SIG-M5 (cell line): ENCODE data around the gene ROR1.

Experiments used
- DNase-seq: peaks from one replicate; lab custom pipeline; 2025; lab: John Stamatoyannopoulos, UW

The ROR1 gene

DNA sequence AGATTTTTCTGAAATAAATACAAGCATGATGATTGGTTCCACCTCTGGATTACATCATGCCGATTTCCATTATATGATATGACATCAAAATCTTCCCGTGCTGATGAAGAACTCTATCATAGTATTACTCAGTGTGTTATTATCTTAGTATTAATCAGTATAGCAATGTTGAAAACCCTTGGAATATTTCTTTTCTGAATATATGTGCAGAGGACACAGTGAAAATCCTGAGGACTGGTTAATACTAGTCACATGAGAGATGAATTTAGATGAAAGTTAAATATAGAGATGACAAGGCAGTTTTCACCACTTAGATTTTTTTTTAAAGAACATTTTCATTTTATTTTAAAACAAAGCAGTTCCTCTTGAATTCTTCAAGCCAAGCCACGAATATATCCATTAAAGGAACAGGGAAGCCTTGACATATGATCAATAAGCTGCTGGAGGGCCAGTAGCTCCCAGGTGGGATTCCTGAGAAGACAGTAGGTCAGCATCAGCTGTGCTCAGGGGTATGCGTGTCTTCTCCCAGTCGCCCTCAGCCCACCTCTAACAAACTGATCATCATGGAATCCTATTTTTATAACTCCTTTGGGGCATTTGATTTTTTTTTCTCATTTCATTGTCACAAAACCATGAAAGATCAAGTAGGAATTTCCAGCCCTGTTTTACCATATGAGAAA lies 373.4 kb downstream of the ROR1 start:
- no peak for DNase-seq

DNA sequence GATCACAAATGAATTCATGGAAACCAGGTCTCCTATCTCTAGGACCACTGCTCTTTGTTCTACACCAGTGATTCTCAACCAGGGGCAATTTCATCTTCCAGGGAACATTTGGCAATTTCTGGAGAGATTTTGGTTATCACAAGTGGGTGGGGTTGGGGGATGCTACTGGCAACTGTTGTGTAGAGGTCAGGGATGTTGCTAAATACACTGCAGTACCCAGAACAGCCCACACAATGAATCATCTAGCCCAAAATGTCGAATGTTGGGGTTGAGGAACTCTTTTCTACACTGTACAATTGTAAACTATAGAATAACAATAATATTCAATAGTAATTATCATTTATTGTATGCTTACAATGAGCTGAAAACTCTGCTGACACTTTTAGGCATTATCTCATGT lies 373.9 kb downstream of the ROR1 start:
- no peak for DNase-seq

DNA sequence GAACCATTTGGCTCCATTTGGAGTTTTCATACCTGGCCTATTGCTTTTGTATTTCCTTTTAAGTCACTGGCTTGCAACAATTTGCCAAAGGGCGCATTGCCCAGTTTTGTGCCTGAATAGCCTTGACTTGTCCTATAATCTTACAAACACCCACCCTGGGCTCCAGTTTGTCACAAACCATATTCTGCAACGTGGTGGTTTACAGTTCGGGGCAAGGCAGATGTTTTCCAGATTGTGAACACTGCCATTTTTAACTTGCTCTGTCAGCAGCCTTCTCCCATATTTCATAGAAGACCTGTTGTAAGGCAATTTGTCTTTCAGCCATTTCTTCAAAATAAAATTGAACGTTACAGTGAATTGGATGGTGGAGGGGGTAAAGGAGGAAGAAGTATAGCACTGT lies 376.4 kb downstream of the ROR1 start:
- DNase-seq: no peak

DNA sequence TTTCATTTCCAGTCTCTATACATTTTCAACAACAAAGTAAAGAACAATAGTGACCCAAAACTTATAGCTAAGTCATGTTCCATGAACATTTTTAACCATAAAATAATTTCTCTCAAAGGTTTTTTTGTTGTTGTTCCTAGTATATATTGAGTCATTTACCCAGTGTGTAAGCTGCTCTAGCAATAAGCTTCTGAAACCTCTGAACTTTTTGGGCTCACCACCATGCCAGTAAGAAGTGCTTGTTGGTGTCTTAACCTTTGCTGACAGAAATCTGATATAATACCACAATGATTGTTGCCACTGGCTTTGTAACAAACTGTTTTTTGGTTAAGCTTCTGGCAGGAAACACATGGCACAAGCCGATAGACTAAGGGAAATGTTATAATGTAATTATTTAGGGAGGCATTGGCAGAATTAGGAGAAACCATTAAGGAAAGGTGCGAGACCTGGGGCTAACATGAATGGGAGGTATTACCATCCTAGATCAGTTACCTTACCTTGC lies 377.0 kb downstream of the ROR1 start:
- DNase-seq: no peak

DNA sequence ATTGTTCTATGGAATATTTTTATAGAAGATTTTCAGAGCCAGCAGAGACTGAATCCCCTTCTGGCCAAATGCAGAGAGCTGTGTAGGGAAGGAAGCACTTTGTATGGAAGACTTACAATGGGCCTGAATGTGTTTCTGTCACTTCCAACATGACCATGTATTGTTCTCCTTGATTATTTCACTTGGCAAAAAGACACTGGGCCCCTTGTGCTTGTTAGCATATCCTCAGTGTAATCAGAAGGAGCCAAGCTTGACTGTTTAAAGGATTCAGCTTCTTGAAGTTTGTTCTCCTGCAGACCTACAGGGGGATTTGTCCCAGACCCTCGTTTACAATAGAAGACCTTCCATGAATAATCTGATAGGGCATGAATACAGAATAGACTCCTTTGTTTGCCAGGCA lies 381.5 kb downstream of the ROR1 start:
- DNase-seq: no peak

DNA sequence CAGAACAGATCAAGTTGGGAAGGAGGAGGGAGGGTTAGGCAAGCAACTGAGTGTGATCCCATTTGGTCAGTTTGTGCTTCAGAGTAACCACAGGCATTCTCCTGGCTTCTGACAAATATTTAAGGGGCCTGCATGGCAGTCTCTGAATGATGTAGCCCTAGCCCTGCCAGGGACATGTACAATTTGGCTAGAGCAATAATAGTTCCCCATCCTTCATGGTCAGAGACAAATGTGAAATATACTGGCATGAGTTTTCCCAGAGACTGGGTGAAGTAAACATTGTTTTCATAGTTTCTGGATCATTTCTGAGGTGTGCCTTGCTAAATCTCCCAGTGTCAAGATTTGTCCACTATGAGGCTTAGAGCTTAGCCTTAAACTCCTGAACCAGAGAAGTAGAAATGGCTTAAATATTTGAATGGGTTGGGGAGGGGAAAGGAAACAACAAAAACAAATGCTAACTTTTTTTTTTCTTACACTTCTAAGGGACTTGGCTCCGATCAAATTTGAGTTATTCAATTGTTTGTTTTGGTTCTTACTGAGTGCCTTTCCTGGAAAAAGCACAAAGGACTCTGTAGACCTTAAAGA lies 387.6 kb downstream of the ROR1 start:
- DNase-seq: no peak

DNA sequence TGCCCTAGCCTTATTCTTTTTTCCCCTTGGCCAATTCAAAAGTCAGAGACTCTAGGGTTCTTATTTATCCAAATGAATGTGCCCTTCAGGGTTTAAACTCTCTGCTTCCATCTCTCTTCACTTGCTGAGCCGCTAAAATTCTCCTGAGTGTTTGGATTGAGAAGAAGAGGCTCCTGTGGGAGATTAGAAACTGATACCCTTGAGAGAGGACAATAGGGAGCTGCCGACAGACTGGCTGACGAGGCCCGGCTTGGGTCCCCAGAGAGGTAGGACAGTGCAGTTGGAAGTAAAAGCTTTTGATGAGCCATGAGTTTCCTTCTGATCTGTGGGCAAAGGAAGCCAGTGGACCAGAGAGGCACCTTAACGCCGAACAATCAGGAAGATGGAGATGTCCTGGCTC lies 388.3 kb downstream of the ROR1 start:
- DNase-seq: no peak

DNA sequence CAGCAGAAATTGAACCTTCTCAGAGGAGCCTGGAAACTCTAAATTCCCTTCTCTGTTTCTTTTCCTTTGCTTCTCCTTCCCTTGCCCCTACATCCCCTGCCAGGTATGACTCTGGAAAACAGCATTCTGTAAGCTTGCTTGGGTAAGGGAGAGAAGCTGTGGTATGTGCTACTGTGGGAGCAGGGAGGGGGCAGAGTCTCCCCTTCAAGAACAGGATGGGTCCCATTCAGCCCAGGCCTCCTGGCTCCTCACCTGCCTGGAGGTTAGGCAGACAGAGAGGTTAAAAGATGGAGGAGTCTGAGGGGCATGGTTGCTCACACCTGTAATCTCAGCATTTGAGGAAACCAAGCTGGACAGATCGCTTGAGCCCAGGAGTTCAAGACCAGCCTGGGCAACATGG lies 389.0 kb downstream of the ROR1 start:
- no peak for DNase-seq

DNA sequence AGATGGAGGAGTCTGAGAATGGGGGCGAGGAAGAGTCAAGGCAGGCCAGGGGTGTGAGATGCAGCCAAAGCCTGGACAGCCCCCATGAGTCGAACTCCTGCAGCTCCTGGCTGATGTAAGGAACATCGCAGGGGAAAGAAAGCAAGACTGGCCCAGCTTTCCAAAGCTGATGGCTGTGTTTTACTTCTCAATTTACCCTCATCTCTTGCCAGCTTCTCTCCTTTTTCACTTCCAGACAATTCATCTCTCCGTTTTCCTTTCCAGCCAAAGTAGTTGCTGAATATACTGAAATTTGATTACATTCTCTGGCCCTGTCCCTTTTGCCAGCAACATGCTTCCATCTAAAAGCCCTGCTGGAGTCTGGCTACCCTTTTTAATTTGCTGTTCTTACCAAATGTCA lies 389.6 kb downstream of the ROR1 start:
- DNase-seq: no peak

DNA sequence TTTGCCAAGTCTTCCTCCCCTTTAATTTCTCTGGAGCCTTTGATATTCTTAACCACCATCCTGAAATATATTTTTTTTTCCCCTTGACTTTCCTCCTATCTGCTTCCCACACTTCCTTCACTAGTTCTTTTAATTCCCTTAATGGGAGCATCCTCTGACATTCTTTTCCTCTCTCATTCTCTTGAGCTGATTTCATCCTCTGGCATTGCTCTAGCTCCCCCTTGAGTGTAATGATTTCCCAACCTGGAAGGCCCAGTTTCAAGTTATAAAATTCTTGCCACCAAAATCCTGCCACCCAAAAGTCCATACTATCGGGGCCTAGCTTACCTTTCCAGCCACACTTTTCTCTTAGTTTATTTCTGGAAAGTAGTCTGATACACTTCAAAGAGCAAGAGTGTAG lies 390.2 kb downstream of the ROR1 start:
- DNase-seq: no peak

DNA sequence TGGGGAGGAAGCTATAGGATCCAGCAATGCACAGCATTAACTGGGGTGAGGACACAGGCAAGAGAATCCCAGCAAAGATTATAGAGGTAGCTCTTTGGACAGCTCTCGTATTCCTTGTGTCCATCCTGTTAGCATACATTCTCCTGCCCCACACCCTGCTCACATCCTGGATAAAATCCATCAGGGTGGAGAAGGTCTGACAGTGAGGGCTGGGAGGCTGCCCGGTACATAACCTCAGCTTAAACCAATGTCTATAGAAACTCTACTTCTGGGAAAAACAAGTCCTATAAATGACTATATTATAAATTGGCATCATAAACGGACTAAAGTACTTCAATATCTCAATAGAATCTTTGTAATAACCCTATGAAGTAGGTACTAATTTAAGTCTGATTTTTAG lies 392.8 kb downstream of the ROR1 start:
- DNase-seq: no peak

DNA sequence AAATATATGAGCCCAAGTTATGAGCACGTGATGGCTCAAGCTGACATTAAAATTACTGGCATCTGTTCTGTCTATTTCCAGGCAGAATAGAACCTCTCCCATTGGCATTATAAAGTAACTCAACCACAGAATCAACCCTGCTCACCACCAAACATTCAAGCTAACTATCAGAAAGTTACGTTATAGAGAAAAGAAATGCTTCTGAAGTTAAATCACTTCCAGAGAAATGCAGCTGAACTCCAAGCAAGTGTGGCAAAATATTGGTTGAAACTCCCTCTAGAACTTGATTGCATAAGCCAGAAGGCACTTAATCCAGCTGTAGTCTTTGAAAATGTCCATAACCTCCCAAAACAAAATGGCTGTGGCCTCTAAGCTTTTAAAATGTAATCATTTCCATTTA lies 393.4 kb downstream of the ROR1 start:
- no peak for DNase-seq

DNA sequence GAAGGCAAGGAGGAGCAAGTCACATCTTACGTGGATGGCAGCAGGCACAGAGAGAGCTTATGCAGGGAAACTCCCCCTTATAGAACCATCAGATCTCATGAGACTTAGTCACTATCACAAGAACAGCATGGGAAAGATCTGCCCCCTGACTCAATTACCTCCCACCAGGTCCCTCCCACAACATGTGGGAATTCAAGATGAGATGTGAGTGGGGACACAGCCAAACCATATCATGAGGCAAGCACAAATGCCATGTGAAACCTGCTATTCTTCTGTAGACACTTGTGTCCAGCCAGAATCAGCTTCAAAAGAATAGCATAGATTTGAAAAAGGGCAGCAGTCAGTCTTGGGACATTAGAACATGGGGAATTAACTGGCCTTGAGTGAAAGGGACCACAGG lies 397.4 kb downstream of the ROR1 start:
- no peak for DNase-seq

DNA sequence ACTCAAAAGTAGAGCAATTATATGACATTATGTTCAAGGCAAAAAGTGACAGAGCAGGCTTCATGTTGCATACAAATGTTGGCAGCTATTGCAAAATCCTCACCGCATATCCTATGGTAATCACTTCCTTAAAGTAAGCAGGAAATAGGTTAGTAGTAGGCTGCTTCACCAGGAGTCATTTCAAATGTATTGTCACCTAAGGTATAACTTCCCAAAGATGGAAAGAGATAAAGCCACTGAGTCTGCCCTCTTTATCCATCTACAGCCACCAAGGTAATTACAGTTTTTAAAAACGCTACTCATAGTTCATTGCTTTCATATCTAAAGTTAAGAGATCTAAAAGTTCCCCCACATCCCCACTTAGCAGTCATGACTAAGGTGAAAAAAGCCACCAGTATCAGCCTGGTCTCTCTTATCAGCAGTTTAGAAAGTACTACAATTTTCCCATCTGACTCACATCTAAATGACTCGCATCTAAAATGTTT lies 398.0 kb downstream of the ROR1 start:
- DNase-seq: peak; percentile 11

DNA sequence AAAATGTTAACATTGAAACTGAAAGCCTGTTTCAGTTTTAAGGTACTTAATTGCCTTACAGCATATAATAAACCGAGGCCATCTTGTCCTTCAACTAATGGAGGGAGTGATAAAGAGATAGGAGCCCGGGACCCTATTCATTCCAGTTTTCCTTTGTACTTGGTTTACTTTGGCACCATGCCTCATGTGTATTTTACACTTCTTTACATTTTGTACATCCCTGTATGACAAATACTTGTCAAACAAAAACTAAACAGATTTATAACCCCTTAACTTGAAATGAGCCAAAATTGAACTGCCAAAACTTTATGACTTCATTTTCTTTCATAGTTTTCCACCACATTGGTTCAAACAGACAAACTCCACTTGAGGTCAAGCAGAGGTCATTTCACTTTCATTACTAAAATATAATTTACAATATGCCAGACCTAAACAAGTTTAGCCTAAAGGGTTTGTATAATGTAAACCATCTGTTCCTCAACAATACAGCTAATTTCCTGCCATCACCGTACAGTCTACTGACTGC lies 398.7 kb downstream of the ROR1 start:
- no peak for DNase-seq

DNA sequence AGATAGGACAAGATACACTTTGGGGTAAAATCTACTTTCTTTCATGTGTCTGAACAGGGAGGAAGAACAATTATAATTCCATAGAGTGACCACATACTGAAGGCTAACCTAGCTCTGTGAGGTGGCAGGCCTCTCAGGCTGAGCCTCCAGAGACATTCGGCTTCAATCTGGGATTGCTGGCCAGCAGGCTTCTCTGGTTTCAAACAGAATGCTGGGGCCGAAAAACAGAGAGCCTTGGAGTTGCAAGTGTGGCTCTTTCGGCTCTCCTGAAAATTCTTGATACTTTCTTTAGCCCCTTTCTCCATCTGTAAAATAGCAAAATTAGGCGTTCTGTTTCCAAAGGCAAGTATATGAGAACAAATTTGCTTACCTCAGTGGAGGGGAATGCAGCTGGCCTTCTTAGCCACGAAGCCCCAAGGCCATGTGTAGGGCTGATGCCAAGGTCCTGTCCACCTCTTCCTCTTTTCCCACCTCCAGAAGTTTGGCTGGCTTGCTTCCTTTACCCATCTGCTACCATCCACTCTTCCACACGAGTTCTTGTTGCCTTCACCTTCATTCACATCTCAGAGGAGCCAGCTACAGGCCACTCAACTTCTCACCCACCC lies 399.6 kb downstream of the ROR1 start:
- DNase-seq: no peak

DNA sequence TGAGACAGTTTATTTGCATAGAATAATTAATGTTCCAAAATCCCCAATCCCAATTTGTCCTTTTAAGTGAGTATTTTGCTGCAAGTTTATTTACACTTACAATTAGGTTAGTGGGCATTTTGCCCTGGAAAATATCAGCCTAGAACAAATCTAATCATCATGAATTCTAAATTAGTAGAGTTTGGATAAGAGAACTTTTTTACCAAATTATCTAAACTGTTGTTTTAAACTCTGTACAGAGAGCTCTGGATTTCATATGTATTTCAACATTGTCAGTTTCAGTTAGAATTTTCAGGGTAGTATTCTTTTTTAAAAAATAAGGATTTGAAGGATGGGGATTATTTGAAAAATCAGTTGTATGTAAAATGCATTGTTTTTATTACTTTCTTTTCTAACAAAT lies 401.8 kb downstream of the ROR1 start:
- no peak for DNase-seq

DNA sequence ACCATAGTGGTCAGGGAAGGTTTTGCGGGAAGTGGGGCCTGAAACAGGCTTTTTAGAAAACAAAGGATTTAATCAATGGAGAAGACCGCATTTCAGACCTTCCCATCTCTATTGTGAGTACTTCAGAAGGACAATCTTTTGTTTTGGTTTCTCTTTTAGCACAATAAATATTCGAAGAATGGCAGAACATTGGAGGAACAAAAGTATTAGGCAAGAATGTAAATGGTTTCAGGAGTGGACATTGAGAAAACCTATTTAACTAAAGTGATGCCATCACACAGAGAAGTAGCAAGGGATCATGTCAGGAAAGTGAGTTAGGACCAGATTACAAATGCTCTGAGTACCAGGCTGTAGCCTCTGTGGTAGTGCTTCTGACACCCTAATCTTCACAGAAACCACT lies 402.8 kb downstream of the ROR1 start:
- no peak for DNase-seq

DNA sequence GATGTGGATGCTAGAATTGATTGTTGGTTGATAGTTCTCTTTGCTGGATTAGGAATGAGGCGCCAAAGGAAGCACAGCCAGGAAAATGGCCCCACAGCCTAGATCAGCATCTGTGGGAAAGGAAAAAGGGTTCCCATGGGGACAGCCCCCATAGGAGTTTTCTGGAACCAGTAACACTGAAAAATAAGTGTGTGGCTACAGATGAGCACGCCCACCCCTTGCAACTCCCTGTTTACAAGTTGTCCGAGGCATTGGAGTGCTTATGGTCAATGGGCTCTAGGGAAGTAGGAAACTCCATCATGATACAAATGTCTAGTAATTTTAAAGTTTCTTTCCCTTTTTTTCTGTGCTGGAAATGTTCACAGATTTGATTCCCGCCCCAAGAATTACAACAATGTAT lies 405.8 kb downstream of the ROR1 start:
- no peak for DNase-seq

DNA sequence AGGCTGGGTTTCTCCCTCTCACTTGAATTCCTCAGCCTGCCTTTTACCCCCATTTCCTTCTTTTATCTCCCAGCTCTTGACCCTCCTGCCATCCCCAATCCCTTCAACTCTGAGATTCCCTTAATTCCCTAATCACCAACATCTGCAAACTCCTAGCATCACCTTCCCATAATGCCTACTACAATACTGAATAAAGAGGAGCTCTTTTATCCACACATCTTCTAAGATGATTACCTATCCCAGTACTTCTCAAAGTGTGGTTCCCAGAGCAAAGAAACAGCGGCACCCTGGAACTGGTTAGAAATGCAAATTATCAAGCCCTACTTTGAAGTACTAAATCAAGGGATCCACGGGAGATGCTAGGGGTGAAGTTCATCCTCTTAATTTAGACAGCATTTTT lies 408.4 kb downstream of the ROR1 start:
- no peak for DNase-seq

DNA sequence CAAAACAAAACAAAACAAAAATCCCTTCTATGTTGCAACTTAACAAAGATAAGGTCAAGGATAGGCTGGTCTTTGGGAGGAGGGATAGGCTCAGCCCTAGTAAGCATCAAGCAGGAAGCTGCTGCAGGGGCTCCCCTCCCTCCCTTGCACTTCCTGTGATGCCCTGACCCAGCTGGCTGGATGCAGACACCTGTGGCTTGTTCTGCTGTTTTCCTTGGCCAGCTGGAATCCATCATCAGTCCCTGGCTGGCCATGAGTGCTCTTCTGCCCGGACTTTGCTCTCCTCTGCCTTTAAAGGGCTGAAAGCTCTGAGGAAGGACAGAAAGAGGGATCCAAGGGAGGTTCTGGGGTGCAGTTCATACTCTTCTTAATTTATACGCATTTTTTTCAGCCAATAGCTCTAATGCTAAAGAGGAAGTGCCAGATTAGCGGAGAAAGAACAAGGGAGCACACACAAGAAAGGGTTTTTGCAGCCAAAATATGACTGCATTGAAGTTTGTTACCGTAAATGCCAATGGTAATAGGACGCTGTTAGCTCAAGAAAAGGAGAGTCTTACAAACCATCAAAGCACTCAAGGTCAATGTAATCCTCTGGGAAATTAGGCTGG lies 409.7 kb downstream of the ROR1 start:
- DNase-seq: no peak

DNA sequence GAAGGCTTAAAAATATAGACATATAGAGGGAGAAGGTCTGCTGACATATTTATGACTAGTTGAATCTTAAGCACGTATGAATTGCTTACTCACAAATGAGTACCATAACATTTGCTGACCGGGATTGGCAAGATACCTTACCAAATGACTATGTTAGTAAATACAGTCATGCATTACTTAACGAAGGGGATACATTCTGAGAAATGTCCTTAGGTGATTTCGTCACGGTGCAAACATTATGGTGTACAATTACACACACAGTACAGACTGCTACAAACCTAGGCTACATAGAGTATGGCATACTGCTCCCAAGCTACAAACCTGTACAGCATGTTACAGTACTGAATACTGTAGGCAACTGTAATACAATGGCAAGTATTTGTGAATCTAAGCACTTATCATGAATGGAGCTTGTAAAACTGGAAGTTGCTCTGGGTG lies 410.2 kb downstream of the ROR1 start:
- no peak for DNase-seq
